Measurements from ENCODE around the gene SCRT2.

SCRT2 gene

GRCh38 chr20:622161-622560 lies 53.4 kb downstream of the SCRT2 start:
- Mint-ChIP-seq H3K36me3 (ENCODE audit: low read depth) (peaks cover 3% of the 10 kb centered on the region), H3K4me3 (no peak overlapping the region), H3K9me3 (peaks cover 10% of the 10 kb centered on the region), H3K27me3 (ENCODE audit: low read depth) (peaks cover 17% of the 10 kb centered on the region), H3K27ac (no peak overlapping the region), H3K4me1 (peaks cover 15% of the 10 kb centered on the region)
- TF ChIP-seq CTCF (IDR thresholded peaks at IDR 0.05; ENCODE audit: unreplicated experiment in 3 of 3), result no peak

GRCh38 chr20:621125-621756 lies 54.4 kb downstream of the SCRT2 start:
- Mint-ChIP-seq H3K36me3 (ENCODE audit: low read depth) (peaks cover 3% of the 10 kb centered on the region), H3K27me3 (ENCODE audit: low read depth) (peaks cover 11% of the 10 kb centered on the region), H3K4me3 (no peak overlapping the region), H3K9me3 (peaks cover 10% of the 10 kb centered on the region), H3K27ac (no peak overlapping the region), H3K4me1 (peaks cover 15% of the 10 kb centered on the region)
- no peak for TF ChIP-seq CTCF (IDR thresholded peaks at IDR 0.05; ENCODE audit: unreplicated experiment in 3 of 3)

GRCh38 chr20:620246-620645 lies 55.4 kb downstream of the SCRT2 start:
- Mint-ChIP-seq H3K27ac (peak overlapping the region in 2 of 3 experiments; percentile 53 to 55), H3K4me1 (peaks cover 15% of the 10 kb centered on the region), H3K4me3 (no peak overlapping the region), H3K27me3 (ENCODE audit: low read depth) (peaks cover 11% of the 10 kb centered on the region), H3K36me3 (ENCODE audit: low read depth) (peaks cover 3% of the 10 kb centered on the region), H3K9me3 (peaks cover 10% of the 10 kb centered on the region)
- TF ChIP-seq CTCF (IDR thresholded peaks at IDR 0.05; ENCODE audit: unreplicated experiment in 3 of 3), result no peak

- H3K27me3 Mint-ChIP-seq (ENCODE audit: low read depth), result peaks cover 18% of the 10 kb centered on the region
- H3K4me3 Mint-ChIP-seq, result no peak overlapping the region
- no peak overlapping the region for H3K27ac Mint-ChIP-seq
- peaks cover 15% of the 10 kb centered on the region for H3K4me1 Mint-ChIP-seq
- no peak for TF ChIP-seq CTCF (IDR thresholded peaks at IDR 0.05; ENCODE audit: unreplicated experiment in 3 of 3)
- peaks cover 8% of the 10 kb centered on the region for H3K9me3 Mint-ChIP-seq
- H3K36me3 Mint-ChIP-seq (ENCODE audit: low read depth), result peaks cover 3% of the 10 kb centered on the region
Observed at GRCh38 chr20:618980-619379, 56.6 kb downstream of the SCRT2 start.

- Mint-ChIP-seq H3K4me3 (no peak overlapping the region), H3K27ac (no peak overlapping the region), H3K9me3 (peaks cover 8% of the 10 kb centered on the region), H3K36me3 (ENCODE audit: low read depth) (peaks cover 3% of the 10 kb centered on the region), H3K27me3 (ENCODE audit: low read depth) (peaks cover 25% of the 10 kb centered on the region), H3K4me1 (peaks cover 20% of the 10 kb centered on the region)
- no peak for TF ChIP-seq CTCF (IDR thresholded peaks at IDR 0.05; ENCODE audit: unreplicated experiment in 3 of 3)
Observed at GRCh38 chr20:617934-618690, 57.5 kb downstream of the SCRT2 start.
